NCI-H2029 treated with DMSO at 0.1 percent for 48 hours (cell line): ENCODE results near the gene HEXB.

ENCODE experiments used
- DNase-seq: peaks from one replicate; lab custom pipeline; 2025; lab: John Stamatoyannopoulos, UW

The HEXB gene

DNA sequence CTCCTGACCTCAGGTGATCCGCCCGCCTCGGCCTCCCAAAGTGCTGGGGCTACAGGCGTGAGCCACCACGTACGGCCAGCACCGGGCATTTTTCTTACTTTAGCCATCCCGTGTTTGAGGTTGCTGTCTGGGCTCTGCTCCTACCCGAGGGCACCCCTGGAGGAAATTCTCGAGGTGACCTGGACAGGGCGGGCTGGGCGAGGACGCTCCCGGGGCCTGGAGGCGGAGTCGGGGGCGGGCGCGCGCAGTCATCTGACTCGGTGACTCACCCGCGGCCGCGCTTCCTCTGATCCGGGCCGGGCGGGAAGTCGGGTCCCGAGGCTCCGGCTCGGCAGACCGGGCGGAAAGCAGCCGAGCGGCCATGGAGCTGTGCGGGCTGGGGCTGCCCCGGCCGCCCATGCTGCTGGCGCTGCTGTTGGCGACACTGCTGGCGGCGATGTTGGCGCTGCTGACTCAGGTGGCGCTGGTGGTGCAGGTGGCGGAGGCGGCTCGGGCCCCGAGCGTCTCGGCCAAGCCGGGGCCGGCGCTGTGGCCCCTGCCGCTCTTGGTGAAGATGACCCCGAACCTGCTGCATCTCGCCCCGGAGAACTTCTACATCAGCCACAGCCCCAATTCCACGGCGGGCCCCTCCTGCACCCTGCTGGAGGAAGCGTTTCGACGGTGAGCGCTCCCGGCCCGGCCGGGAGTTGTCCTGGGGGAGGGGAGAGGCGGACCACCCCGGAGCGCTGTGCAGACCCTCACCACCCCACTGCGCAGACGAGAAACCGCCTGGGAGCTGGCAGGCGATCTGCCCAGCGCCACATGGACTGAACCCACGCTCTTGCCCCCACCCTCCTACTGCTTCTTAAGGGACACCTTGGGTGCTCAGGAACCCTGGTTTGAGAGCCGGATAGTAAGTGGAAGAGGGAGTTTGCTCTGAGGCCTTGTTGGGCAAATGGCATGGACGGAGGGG is at the start of gene HEXB:
Gene HEXB, plus strand, starts transcription at position 334 of the 952 bp plus-strand sequence. Its CDS starts 28 bp downstream, at position 362.
- peak; percentile 45 for DNase-seq

DNA sequence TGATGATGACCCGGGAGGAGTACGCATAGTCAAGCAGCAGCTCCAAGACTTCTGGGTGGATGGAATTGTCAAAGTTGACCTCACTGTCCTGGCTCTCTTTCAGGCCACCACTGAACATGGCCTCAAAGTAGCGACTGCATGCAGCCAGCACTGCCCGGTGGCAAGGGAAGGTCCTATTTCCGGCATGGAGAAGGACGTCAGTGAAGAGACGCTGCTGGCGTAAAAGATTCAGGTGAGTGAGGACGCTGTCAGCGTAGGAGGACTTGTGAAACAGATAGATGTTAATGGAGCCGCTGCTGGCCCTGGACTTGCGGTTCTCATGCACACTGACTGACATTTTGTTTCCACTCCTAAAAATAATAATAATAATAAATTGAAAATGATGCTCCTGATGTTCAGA is 48.9 kb upstream of the HEXB start:
- DNase-seq: no peak

DNA sequence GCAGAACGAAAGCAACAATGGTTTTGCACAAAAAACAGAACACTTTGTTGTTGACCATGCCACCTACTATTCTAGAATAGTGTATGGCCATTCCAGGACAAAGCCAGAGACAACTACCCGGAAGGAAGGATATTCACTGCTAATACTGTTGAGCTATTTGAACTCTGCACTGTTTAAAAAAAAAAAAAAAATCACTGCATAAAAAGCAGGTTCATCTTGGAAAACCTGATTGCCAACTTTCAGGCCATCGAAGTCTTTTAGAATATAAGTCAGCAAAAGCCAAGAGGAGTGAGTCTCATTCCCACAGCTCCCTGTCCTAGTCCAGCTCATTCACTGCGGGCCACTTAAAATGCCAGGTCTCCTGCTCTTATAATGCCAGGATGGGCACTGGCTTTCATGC is 48.5 kb upstream of the HEXB start:
- no peak for DNase-seq

DNA sequence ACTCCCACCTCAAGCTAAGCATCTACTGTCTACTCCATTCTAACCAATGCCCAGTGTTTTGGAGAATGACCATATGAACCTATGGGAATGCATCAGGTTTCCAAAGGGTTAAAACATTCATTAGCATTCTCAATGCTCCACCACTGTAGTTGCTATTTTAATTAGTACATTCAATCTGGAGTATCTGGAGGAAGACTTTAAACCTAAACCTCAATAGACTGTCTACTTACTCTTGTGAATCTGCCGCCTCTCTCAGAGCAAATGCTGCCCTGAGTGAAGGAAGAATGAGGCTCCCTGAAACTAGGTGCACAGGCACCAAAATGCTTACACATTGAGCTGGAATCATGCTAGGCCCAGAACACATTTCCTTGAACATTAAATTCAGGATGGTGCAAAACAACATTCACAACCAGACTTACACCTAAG is 46.5 kb upstream of the HEXB start:
- DNase-seq: no peak

DNA sequence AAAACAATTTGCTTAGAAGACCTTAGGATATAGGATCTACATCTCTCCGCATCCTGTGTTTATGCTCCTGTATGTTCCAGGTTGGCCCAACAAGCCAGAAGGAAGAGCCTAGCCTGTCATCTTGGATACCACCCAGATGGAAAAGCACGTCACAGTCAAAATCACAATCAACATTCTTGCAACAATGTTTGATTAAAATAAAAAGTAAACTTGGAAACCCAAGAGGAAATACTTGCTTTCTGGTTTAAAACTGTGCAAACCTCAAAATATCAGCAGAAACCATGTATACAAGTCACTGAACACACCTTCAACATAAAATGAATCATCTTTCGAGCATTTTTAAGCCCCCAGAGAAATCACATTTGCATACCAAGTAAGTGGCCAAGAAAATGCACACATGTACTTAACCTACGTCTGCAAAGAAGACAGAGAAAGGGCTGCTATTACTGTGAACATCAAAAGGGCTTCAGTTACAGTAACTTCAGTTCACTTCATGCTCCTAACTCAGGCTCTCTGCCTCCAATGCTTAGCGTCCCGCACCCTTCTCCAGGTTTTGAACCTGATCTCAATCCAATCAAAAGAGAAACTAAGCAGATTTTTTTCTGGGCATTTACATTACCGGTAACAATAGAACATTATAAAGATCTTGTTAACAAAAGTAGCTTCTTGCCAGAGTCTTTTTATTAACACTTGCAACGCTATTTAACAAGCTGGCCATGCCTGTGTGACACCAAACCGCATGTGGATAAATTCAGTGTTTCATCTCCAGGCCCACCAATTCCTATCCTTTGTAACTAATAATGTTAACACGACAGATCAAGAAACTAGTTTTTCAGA is 45.8 kb upstream of the HEXB start:
- DNase-seq: peak; percentile 41

DNA sequence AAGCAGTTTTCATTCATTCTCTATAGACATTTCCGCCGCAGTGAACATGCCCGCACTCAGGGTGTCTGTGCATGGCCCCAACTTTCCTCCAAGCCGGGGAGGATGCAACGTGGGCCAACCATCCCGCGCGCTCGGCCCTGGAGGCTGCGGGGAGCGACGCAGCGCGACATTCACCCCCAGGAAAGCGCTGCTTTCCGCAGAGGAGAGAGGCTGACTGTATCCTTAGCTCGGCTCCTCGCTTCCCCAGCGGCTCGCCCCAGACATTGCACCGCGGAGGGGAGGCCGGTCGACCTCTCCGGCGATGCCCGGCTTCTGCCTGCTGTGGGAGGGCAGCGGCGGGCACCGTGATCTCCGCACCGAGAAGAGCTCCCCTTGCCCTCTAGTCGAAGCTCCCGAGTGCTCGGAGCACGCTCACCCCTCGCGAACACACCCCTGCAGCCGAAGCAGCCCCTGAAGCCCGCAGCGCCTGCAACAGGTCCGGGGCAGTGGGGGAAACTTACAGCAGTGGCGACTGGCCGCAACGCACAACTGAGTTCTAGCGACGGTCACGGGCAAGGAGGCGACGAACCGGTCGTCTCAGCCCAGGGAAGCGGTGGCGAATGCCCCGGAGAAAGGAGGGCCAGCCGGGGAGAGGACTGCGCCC is 45.1 kb upstream of the HEXB start:
- DNase-seq: no peak

DNA sequence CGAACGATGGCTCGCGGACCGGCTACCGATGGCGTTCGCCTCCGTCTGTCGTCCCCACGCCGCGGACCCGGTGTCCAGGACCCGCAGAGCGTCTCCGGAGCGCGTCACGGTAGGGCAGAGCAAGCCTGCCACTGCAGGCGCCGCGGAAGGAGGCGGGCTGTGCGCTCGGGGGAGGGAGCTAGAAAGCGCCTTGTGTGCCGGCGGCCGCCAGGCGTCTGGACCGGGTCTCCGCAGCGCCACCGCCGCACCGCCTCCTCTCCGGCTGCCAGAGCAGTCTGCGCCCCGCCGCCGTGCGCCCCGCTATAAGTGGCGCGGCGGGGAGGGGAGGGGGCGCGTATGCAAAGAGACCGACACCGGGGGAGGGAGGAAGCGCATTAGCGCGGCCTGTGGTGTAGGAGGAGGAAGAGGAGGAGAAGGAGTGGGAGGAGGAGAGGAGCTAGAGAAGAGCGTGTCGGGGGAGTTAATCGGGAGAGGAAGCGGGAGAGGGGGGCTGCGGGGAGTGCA is 44.5 kb upstream of the HEXB start, which contains the start of gene ENC1:
Gene ENC1, minus strand, starts transcription at position 279 of the 504 bp plus-strand sequence. CDS start 4,243 bp downstream, outside the sequence.
- peak; percentile 82 for DNase-seq

DNA sequence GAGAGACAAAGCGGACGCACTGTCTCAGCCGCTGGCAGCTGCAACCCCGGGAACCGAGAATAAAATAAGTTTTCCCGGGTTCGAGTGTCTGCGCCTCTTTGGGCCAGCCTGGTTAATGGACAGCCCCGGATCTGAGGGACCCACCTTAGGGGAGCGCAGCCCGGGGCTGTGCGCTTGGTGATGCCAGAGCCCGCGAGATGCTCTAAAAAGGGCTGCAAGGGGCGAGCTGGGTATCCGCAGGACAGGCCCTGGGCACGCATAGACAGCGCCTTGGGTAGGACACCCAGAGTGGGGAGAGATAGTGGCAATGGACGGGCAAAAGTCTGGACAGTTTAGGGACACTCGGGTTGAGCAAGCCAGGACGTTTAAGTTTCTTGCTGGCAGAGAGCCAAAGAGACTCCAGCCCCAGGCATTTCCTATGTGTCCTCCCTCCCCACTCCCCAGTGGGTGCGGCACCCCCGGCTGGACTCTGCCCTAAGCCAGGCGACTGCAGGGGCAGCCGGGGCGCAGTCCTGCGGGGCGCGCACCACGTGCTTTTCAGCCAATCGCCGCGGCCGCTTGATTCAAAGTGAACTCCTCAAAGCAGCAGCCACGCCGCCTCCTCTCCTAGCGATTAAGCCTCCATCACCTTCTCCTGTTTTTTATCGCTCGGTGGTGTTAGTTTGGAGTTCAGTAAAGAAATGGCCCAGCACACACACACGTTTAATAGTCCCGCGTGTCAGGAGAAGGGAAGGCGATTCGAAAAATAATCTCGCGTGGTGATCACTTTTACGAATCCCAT is 43.9 kb upstream of the HEXB start:
- no peak for DNase-seq

DNA sequence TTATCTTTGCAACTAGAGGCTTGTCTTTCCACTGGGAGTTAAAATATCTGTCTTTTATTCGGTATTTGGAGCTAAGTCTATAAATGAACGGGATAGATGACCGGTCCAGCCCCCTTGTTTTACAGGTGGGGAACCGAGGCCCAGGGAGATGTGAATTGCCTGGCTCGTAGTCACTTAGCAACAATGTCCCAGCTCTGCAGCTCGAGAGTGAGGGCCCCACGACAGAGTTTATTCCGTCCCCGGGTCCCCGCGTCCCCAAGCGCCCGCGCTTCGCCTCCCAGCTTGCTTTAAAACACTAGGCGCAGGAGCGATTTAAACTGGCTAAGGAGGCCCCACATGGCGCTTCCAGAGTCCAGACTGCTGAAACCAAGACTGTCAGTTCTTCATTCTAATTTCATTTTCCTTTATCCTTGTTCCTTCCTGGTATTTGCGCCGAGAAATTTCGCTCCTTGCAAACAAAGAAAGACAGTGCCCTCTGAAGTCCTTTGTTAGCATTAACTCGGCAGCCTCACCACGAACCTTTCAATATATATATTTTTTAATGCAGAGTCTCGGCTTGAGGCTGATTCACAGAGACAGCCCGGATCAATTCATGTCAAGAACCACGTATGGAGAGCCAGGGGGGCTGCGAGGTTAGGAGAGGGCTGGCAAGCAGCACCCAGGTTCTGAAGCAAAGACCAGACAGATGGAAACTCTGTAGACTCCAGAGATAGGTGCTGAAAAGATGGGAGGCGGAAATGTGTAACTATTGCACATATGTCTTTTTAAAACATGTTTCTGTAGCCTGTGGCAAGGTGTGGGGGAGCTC is 43.1 kb upstream of the HEXB start:
- DNase-seq: no peak

DNA sequence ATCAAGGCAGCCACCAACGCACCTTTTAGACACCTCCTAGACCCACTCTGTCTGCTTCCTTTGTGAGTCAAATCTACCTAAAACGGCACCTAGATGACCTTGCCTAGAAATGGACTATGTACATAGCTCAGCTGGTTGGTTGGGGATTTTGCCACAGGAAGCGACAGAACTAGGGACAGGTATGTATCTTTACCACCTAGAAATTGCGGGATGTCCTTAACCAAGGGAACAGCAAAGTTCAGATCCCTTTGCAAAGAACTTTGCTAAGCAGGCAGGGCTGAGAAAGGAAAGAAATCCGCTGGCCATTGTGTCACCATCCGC is 42.5 kb upstream of the HEXB start:
- no peak for DNase-seq

DNA sequence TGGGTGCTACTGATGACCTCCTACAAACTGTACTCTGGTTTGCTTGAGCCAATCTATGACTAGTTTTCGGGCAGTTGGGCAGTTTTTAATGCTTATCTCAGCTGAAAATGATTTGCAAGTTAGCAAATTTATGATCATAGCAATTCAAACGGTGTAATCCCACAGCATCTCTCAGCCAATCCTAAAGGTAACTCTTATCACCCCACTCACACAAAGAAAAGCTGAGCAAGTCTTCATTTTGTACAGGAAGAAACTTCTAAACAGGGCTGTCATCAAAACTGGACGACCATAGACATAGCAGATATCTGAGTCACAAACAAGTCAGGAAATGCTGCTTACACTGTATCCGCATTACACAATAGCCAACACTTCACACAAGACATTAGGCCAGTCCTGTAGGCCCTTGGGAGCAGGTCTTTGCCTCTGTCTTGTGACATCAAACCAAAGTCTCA is 41.9 kb upstream of the HEXB start:
- DNase-seq: no peak

DNA sequence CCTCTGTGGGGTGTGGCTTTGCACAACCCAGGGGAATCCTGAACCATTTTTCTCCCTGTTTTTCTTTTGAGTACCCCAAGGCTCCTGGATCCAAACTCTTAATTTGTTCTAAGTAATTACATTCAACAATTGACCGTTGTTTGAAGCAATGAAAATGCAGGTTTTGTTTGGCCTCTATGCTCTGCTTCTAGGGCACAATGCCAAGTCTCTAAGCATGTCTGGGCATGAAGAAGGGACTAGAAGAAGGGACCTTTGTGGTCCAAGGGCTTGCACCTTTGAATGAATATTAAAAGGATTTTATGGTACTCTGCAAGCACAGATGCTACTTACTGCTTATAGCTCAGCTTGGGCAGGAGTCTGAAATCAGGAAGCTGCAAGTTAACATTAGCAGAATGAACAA is 37.9 kb upstream of the HEXB start:
- DNase-seq: no peak

DNA sequence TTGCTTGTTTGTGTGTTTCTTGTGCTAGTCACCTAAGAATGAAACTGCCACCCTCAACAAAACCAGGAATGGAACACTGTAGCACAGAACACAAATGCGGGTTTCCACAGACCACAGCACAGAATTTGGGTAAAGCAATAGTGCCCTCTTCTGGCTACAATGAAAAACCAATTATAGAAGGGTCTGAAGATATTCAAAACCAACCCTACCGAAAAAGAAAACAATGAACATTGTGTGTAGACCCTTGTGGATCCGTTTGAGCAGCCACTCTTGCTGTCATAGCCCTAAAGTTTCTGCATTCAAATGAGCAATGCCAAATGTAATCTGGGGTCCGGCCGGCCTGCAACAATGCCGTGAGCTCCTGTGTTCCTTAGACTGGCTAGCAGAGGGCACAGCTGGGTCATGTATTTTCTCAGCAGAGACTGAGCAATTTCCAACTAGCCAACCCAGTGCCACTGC is 36.2 kb upstream of the HEXB start:
- DNase-seq: peak; percentile 73

DNA sequence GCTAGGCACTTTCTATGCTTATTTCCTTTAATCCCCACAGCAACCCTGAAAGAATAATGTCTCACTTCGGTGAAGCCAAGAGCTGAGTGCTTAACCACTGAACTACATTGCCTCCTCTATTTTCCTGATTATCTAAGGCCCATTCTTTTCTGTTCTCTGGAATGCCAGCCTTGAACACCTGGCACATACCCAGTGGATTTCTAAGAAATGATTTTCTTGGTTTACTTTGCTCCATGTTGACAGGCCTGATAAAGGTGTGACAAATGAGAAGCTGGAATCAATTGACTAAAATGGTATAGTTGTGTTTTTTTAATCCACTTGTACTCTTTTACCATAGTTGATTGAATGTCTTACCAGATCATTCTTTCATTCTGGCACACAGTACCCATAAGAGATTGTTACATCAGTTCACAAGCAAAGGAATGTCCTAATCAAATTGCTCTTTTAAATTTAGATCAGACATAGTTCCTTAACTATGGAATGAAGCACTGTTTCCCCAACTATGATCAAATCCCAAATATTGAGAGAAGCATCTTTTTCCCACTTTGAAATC is 35.5 kb upstream of the HEXB start:
- no peak for DNase-seq

DNA sequence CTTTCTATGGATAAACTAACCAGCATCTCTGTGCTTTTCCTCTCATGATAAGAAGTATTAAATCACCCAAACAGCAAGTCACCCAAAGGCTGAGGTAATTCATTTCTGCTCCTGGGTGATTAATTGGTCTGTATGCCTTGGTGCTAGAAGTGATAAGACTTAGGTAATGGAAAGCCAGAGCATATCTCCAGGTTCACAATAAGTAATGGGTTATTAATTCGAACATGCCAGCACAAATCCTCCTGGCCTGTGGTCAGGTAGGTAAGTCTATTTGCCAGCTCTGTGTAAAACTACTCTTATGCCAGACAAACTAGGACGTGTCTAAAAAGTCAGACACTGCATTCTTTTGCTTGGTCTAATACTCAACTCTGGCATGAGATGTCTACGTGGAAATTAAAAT is 33.3 kb upstream of the HEXB start:
- DNase-seq: no peak

DNA sequence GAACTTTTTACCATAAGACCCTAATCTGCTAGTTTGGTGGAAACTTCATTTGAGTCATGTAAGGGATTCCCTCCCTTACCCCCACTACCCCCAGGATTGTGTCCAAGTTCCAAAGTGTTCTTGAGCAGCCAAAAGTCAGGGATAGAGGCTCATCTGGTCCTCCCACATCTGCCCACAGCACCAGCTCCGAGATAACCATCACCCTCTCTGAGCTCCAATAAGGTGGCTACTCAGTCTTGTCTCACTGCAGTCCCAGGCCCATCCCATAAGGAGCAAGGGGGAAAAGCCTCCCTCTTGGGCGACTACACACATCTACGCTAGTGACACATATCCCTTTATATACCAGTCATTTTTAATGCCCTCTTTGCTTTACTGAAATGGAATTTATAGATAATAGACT is 32.5 kb upstream of the HEXB start:
- DNase-seq: no peak

DNA sequence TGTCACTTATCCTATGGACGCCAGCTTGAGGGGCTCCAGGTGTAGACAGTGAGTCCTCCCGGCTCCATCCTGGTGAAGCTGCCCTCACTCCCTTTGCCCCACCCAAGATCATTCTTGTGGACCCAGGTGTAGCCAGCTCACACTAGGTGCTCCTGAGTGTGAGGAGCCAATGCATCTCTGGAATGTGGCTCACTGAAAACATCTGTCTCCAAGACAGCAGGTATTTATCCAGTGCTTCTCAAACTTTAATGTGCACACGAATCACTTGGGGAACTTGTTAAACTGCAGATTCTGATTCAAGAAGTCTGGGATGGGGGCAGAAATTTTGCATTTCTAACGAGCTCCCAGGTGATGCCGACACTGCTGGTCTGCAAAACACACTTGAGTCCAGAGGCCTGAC is 31.0 kb upstream of the HEXB start:
- DNase-seq: no peak

DNA sequence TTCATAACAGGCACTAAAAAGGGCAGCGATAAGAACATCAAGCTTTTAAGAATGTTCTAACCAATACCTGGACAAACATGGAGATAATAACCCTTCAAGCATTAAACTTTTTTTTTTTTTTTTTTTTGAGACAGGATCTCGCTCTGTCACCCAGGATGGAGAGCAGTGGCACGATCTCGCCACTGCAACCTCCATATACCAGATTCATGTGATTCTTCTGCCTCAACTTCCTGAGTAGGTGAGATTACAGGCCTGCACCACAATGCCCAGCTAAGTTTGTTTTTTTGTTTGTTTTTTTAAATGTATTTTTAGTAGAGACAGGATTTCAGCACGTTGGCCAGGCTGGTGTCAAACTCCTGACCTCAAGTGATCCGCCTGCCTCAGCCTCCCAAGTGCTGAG is 29.8 kb upstream of the HEXB start:
- DNase-seq: no peak

DNA sequence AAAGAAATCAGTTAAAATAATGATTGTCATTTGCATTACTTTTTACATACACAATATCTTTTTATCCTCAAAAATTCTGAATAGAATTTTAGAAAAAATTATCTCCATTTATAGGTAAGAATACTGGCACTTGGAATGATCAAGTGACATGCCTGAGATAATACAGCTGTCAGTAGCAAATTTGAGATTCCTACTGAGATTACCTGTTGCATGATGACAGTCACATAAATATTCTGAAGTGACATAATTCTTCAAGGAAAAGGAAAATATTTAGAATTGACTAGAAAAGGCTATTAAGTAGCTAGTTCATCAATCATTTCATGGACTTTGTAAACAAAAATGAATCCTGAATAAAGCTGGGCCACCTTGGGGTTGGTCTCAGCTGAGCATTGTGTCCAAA is 29.3 kb upstream of the HEXB start:
- DNase-seq: no peak

DNA sequence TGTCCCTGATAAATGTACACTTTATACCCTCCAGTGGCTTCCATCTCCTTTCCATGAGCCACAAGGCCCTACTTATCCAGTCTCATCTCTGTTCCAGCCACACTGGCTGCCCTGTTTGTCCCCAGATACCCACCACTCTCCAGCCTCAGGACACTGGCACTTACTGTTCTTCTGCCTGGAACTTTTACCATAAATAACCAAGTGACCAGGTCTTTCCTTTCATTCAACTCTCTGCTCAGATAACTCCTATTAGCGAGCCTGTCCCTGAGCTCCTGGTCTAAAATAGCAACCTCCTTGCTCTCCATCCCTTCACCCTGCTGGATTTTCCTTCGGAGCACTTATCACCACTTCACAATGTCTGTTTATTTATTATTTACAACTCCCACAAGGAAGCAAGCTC is 27.9 kb upstream of the HEXB start:
- DNase-seq: no peak
